Natural killer cell treated with Interleukin-12 subunit alpha and Interleukin-12 subunit beta and Interleukin-15 and Interleukin-18, amount 100 ng/mL, for 72 hours (primary cell): Measurements from ENCODE around the gene FAM47E. TPM values are rescaled to one million over a fixed set of nuclear protein-coding genes. Genes with fewer than 3 reads are reported as not detected.

Experiments
- ATAC-seq, 2 donors: fragments of 150-1000 bp; cut with Tn5 transposase in 1 of 2; sonication (Bioruptor Pico), chemical (Tn5 transposase) in 1 of 2; 2 replicates each; pipeline ENCODE4 v1.10.0; 2021
- DNase-seq: peaks from one replicate; pipeline ENCODE4 v3.0.0; 2022; ENCODE audit warnings: low spot score
- H3K27ac Mint-ChIP-seq, 2 donors: 1 replicate in 1 of 2; 2 replicates in 1 of 2; pipeline ENCODE4 v1.8.0; 2022; ENCODE audit warnings: mixed read lengths in 2 of 2, mild to moderate bottlenecking in 1 of 2, moderate library complexity in 1 of 2
- H3K27me3 Mint-ChIP-seq, 2 donors: 1 replicate in 1 of 2; 2 replicates in 1 of 2; pipeline ENCODE4 v1.8.0; 2022; ENCODE audit warnings: mixed read lengths in 2 of 2
- H3K36me3 Mint-ChIP-seq: one replicate; pipeline ENCODE4 v1.8.0; 2022; ENCODE audit warnings: mixed read lengths
- H3K4me1 Mint-ChIP-seq, 2 donors: 1 replicate in 1 of 2; 2 replicates in 1 of 2; pipeline ENCODE4 v1.8.0; 2022; ENCODE audit warnings: low read depth in 2 of 2, mixed read lengths in 2 of 2, mild to moderate bottlenecking in 1 of 2
- H3K4me3 Mint-ChIP-seq: one replicate; pipeline ENCODE4 v1.8.0; 2022; ENCODE audit warnings: mixed read lengths
- H3K9me3 Mint-ChIP-seq: 2 replicates; pipeline ENCODE4 v1.8.0; 2022; ENCODE audit warnings: mixed read lengths
- total RNA-seq, 2 donors: library from RNA; stranded (reverse); gene quantifications; one replicate each; pipeline ENCODE4 v1.2.3, GENCODE V29; 2022

Gene FAM47E, protein sequence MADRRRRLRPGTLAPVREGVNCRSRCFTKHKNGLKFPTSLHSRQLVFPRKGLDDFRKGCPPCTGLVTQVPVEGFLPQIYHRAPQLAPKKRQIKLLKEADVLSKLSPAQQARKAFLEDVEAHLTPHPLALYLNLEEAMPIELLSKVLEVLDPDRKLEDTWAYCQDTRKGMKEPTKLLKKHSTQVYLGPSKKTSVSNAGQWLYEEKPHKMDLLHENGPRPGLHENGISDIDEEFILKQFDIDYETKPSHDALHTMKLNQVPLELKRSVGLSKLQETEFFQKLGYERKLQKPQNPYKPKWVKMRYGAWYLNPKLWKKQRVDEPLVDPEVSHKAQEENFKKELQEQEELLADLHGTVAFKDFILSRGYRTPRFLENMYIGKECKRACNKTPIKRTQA
- not detected for total RNA-seq

DNA sequence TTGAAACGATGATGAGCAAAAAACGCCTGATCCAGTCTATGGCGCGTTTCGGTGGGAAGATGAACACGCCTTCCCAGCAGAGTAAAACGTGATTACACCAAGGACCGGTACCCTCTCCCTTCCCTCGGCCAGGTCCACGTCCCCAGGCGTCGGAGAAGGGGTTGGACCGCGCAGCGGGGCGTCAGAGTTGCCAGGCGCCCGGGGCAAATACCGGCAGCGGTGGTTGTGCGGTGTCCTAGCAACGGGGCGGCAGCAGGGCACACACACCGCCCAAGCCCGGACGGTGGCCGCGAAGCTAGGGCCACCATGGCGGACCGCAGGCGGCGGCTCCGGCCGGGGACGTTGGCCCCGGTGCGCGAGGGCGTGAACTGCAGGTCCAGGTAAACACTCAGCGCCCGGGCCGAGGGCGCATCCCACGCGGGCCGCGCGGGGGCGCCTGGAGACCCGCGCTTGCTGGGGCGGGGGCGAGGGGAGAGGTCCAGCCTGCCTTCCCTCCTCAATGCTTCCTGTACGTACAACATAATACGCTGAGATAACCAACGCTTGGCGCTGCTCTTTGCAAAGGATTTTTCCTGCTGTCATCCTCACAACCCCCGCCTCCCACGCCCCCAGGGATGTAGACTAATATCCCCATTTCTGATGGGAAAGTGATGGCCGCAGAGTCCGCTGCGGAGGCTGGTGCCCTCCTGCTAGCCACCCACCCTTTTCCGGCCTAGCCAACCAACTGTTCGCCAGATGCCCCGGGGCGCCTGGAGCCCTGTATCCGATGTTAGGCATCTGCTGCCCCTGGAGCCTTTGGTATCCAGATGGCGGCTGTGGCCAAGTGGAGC lies at the start of gene FAM47E:
Gene FAM47E (plus strand): TSS at position 281 of the 830 bp plus-strand sequence. CDS start 26 bp downstream, at position 307.
- H3K27ac Mint-ChIP-seq, result no peak within 1 kb of the TSS
- peaks cover 54 to 78% of the 10 kb centered on the region in 2 donors for H3K27me3 Mint-ChIP-seq
- peak within 1 kb of the TSS; percentile 78 for H3K4me3 Mint-ChIP-seq
- H3K9me3 Mint-ChIP-seq, result no peaks in the 10 kb centered on the region
- ATAC-seq (peak; percentile 82 to 84), DNase-seq (no peak)
- no peaks in the 10 kb centered on the region for H3K36me3 Mint-ChIP-seq
- H3K4me1 Mint-ChIP-seq, result peaks cover 7 to 8% of the 10 kb centered on the region in 2 donors

DNA sequence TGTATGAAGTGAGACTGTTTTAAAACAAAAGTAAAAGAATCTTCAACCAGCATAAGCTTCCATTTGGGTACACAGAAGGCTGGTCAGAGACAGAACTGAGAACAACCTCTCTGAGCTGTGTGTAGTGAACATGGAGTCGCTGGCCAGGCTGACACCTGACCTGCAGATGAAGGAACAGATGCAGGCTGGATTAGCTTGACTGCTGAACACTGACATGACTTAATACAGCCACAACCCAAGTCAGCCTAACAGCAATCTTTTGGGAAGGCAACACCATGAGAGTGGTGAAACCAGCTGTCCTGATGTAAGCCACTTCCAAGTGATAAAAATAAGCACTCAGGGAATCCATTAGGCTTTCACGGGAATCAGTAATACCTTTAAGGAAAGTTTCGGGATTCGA lies 48.0 kb upstream of the FAM47E start:
- Mint-ChIP-seq H3K4me1 (peaks cover 22 to 27% of the 10 kb centered on the region in 2 donors), H3K9me3 (no peaks in the 10 kb centered on the region), H3K27ac (no peak overlapping the region), H3K36me3 (no peaks in the 10 kb centered on the region), H3K4me3 (no peak overlapping the region), H3K27me3 (no peaks in the 10 kb centered on the region)
- ATAC-seq (no peak), DNase-seq (no peak)

DNA sequence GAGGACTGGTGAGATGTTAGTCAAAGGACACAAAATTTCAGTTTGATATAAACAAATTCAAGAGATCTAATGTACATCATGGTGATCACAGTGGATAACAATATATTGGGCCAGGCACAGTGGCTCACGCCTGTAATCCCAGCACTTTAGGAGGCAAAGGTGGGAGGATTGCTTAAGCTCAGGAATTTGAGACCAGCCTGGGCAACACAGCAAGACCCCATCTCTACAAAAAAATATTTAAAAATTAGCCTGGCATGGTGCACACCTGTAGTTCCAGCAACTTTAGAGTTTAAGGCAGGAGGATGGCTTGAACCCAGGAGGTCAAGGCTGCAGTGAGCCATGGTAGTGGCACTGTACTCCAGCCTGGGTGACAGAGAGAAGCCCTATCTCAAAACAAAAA lies 46.6 kb upstream of the FAM47E start:
- H3K9me3 Mint-ChIP-seq, result no peaks in the 10 kb centered on the region
- no peaks in the 10 kb centered on the region for H3K36me3 Mint-ChIP-seq
- DNase-seq, result no peak
- ATAC-seq, result no peak
- peaks cover 15 to 22% of the 10 kb centered on the region in 2 donors for H3K4me1 Mint-ChIP-seq
- no peaks in the 10 kb centered on the region for H3K27me3 Mint-ChIP-seq
- no peak overlapping the region for H3K4me3 Mint-ChIP-seq
- H3K27ac Mint-ChIP-seq, result no peak overlapping the region

DNA sequence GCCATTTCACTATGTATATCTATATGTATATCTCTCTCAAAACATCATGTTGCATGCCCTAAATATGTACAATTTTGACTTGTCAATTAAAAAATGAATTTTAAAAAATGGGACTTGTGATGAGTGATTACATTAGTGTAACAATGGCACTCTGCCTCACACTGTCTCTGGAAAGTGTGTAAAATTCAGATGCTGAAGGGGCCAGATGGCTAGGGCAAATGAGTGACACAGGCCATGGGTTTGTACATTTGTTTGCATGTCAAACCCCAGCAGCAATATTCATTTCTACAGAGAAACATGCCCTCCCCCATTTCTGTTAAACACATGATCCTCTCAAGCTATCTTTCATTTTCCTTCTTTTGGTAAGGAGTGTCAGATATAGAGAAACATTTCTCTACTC lies 46.0 kb upstream of the FAM47E start:
- Mint-ChIP-seq H3K36me3 (no peaks in the 10 kb centered on the region), H3K4me1 (peaks cover 11 to 20% of the 10 kb centered on the region in 2 donors), H3K9me3 (no peaks in the 10 kb centered on the region), H3K4me3 (no peak overlapping the region), H3K27me3 (no peaks in the 10 kb centered on the region), H3K27ac (no peak overlapping the region)
- ATAC-seq (no peak), DNase-seq (no peak)

DNA sequence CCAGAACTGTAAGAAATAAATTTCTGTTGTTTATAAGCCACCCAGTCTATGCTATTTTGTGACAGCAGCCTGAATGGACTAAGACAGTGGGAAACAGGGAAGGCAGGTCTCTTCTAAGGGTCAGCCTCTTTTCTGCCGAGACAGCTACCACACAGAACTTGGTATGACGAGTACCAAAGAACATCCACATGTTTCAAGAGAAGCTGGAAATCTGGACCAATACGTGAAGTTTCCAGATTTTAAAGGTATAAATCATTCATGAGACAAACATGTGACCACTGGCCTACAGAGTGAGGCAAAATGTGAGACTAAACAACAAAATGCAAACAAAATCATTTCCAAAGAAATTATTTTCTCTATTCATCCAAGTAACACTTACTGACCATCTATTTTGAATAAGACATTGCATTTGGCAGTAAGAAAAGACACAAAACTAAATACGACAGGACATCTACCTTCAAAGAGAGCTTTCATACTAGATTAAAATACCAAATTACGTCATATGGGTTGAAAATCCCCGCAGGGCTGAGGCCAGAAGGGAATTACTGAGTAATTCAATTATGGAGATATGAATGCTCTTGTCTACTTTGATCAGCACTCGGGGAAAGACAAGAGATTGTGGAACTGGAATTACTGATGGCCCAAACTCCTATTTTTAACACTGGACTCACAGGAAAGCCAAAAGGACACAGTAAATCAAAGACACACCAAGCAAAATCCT lies 45.1 kb upstream of the FAM47E start:
- DNase-seq (no peak), ATAC-seq (no peak)
- H3K27me3 Mint-ChIP-seq, result no peaks in the 10 kb centered on the region
- no peaks in the 10 kb centered on the region for H3K36me3 Mint-ChIP-seq
- H3K27ac Mint-ChIP-seq, result no peak overlapping the region
- H3K4me1 Mint-ChIP-seq, result peaks cover 7 to 14% of the 10 kb centered on the region in 2 donors
- H3K4me3 Mint-ChIP-seq, result no peak overlapping the region
- H3K9me3 Mint-ChIP-seq, result no peaks in the 10 kb centered on the region

DNA sequence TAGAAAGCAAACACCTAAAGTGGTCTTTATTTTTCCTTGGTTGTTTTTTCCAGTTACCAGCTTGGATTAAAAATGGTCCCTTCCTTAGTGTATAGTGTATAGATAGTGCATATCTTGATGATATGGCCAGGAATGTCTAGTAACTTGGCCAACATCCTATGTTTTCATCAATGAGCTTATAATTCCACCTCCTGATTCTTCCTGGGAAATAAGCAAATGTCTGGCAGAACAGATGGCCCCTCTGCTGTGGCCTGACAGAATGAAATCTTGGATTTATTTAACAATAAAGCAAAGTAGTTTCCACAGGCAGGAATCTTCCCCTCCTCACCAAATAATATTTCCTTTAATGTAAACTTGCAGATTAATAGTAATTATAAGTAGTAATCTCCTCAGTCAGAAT lies 44.0 kb upstream of the FAM47E start:
- Mint-ChIP-seq H3K4me3 (no peak overlapping the region), H3K4me1 (peaks cover 17 to 19% of the 10 kb centered on the region in 2 donors), H3K36me3 (no peaks in the 10 kb centered on the region), H3K27ac (no peak overlapping the region), H3K9me3 (no peaks in the 10 kb centered on the region), H3K27me3 (no peaks in the 10 kb centered on the region)
- ATAC-seq (no peak), DNase-seq (no peak)

DNA sequence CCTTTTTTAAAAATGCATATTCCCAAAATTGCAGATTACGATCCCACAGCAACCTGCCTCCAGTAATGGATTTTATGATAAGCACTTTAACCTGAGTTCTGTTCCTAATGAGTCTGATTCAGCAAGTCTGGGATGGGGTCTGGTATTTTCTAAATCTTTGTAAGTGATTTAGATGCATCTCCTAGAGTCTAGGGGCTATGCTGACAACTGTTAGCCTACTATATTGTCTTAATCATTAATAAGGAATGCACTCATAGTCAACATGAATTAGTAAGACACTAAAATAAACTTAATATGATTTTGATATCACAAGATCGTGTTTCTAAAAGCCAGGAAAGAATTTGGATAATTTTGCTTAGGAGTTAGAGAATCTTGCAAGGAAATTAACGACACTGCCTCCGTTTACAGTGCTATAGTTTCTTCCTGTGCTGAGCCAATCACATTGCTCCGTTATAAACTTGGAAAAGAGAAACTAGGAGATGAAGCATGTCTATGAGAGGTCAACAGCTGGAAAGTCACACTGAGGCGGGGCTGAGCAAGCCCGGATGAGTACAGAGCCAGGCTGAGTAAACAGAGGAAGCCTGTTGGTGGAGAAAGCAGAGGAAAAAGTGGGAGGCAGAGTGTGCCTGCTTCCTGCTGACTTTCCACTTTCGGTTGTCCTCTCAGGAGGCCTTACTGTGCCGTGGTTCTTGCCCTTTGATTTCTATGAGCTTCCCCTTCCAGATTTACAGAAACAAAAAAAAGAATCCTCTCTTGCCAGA lies 43.3 kb upstream of the FAM47E start:
- DNase-seq, result no peak
- H3K27me3 Mint-ChIP-seq, result no peaks in the 10 kb centered on the region
- peaks cover 24% of the 10 kb centered on the region in 2 donors for H3K4me1 Mint-ChIP-seq
- no peak overlapping the region for H3K4me3 Mint-ChIP-seq
- H3K9me3 Mint-ChIP-seq, result no peaks in the 10 kb centered on the region
- no peak for ATAC-seq
- no peaks in the 10 kb centered on the region for H3K36me3 Mint-ChIP-seq
- H3K27ac Mint-ChIP-seq, result peak overlapping the region in 1 of 2 donors; percentile 53

DNA sequence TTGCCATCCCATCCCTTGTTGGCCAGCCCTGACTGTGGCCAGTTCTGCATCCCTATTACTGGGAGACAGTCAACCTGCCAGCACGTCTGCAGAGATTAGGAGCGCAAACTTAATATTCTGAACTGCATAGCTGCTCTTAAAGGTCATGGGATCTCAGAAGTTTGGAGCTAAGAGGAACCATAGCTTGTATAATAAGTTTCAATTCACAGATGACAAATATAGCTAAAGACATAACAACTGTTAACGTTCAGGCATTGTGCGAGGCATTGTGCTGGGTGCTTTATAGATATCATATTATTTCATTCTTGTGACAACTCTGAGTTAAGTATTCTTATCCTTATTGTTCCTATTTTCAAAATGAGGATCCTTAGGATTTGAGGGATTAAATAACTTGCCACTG lies 41.6 kb upstream of the FAM47E start:
- ATAC-seq (no peak), DNase-seq (no peak)
- Mint-ChIP-seq H3K4me1 (peaks cover 31 to 35% of the 10 kb centered on the region in 2 donors), H3K4me3 (no peak overlapping the region), H3K36me3 (no peaks in the 10 kb centered on the region), H3K9me3 (no peaks in the 10 kb centered on the region), H3K27me3 (peaks cover 0 to 4% of the 10 kb centered on the region in 2 donors), H3K27ac (peak overlapping the region in 1 of 2 donors; percentile 23)

DNA sequence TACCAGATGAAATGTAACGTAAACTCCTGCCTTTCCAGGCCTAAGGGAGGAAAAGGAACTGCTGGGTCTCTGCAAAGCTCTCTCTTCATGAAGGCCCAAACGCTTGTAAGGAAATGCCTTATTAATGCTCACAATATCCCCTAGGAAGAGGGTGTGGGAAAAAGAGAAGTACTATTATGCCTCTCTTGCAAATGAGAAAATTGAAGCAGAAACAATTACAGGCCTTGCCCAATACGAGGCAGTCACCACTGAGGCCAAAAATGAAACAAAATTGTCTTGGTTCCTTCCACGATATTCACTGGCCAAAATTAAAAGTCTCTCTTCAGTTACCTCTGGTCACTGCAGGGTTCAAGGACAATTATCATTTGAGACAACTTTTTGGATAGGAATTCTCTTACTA lies 41.1 kb upstream of the FAM47E start:
- peaks cover 0 to 4% of the 10 kb centered on the region in 2 donors for H3K27me3 Mint-ChIP-seq
- H3K9me3 Mint-ChIP-seq, result no peaks in the 10 kb centered on the region
- H3K4me1 Mint-ChIP-seq, result peaks cover 31 to 35% of the 10 kb centered on the region in 2 donors
- no peaks in the 10 kb centered on the region for H3K36me3 Mint-ChIP-seq
- H3K4me3 Mint-ChIP-seq, result no peak overlapping the region
- peak overlapping the region in 1 of 2 donors; percentile 23 for H3K27ac Mint-ChIP-seq
- no peak for DNase-seq
- no peak for ATAC-seq

DNA sequence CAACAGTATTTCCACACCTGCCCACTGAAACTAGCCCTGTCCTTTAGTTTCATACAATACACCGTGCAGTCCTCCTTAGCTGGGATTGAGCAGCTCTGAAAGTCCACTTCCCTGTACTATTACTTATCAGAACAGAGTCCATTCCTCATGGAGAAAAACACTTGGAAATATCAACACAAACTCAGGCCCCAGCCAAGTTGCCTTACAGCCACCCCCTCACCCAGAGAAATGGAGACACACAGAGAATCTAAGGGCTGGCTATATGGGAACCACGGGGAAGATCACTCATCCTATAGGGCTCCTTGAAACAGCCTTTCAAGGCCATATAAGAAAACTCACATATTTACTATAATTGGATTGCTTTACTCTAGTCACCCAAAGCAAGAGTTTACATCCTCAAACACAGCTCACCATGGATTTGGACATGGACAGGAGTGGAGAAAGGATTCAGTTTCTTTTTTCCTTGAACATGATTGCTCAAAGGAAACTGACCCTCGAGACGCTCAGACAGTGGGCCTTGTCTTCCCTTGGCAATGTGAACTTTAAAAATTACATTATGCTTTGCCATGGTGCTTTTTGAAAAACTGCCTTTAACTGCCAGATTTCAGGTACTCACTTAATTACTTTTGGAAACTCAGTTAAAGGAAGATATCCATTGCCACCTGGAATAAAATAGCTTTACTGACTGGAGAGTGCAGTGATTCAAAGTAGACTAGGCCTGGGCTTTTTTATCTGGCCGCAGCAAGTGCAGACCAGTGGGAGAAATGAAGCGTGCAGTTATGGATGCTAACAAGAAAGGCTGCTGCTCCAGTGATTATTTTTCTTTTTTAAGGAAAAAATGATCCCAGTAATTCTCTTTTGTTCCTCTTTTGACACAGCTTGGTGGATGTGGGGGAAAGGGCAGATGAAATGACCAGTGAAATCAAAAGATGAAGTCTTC lies 39.5 kb upstream of the FAM47E start:
- Mint-ChIP-seq H3K4me1 (peaks cover 29 to 35% of the 10 kb centered on the region in 2 donors), H3K9me3 (no peaks in the 10 kb centered on the region), H3K27me3 (peaks cover 0 to 4% of the 10 kb centered on the region in 2 donors), H3K36me3 (no peaks in the 10 kb centered on the region), H3K4me3 (peak overlapping the region; percentile 84), H3K27ac (peak overlapping the region; percentile 43 to 87)
- no peak for ATAC-seq
- DNase-seq, result no peak

DNA sequence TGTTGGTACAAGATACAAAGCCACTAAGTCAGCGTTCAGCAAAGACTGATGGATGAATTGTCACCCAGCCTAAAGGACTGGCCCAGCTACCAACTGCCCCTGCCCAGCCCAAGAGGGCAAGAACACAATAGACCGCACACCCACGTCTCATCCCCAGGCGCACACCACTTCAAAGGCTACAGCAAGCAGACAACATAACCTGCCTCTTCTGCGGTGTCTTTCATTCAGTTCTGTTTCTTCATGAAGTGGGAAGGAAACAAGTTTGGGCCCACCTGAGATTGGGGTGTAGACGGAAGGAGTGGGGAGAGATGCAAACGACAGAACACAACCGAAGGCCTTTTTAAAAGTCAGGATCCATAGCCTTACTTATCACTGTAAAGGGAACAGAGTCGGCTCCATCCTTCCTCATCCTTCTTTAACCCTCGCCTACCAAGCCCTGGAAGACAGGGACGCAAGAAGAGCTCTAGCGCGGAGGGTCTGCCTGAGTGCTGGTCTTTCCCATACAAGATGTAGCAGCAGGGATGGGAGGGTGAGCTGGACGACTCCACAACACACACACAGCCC lies 38.6 kb upstream of the FAM47E start:
- Mint-ChIP-seq H3K9me3 (no peaks in the 10 kb centered on the region), H3K36me3 (no peaks in the 10 kb centered on the region), H3K27ac (peak overlapping the region; percentile 43 to 87), H3K4me1 (peaks cover 29 to 35% of the 10 kb centered on the region in 2 donors), H3K27me3 (peaks cover 0 to 4% of the 10 kb centered on the region in 2 donors), H3K4me3 (peak overlapping the region; percentile 84)
- no peak for ATAC-seq
- DNase-seq, result no peak
